K562 (cell line): ENCODE measurements around the gene TXN2.

Source experiments
- CSDE1 ChIP-seq, 2 experiments: fragments of 450-650 bp; IDR thresholded peaks; 2 replicates each; pipeline ENCODE4 v1.6.1; 2016; ENCODE audit warnings: mild to moderate bottlenecking in 1 of 2
- CTCF ChIP-seq, 3 experiments: IDR thresholded peaks in 2 of 3; conservative IDR thresholded peaks in 1 of 3; 2 replicates each; pipeline ENCODE4 v1.5.1; 2011 to 2012; ENCODE audit warnings: low read length in 3 of 3, mild to moderate bottlenecking in 3 of 3, control low read depth in 2 of 3, improper control_type of control experiment in 1 of 3, inconsistent platforms in 1 of 3, low read depth in 1 of 3, mixed read lengths in 1 of 3, moderate library complexity in 1 of 3; ENCODE audit not compliant: insufficient read depth in 2 of 3
- EP300 ChIP-seq: IDR thresholded peaks from 2 replicates; pipeline ENCODE4 v1.6.1; 2012; ENCODE audit warnings: low read length, improper control_type of control experiment
- ERF ChIP-seq: fragments of 450-650 bp; formaldehyde crosslinking; IDR thresholded peaks from 2 replicates; pipeline ENCODE4 v1.4.0; 2020; ENCODE audit warnings: mild to moderate bottlenecking, mixed read lengths
- FIP1L1 ChIP-seq: fragments of 200-400 bp; formaldehyde crosslinking; IDR thresholded peaks from 2 replicates; pipeline ENCODE4 v1.6.1; 2018; ENCODE audit warnings: mild to moderate bottlenecking, low read depth, low read length; ENCODE audit not compliant: poor library complexity, severe bottlenecking
- HDAC6 ChIP-seq: IDR thresholded peaks from 2 replicates; pipeline ENCODE4 v1.6.1; 2012; ENCODE audit warnings: low read depth, mild to moderate bottlenecking, control low read depth, inconsistent platforms, low read length, moderate library complexity
- PHB ChIP-seq: fragments of 250-450 bp; sonication (Bioruptor Pico); IDR thresholded peaks from 2 replicates; pipeline ENCODE4 v1.5.0; 2021
- POLR2A ChIP-seq: fragments of 450-650 bp; conservative IDR thresholded peaks from 2 replicates; pipeline ENCODE4 v1.6.1; 2016
- SLC30A9 ChIP-seq: fragments of 250-450 bp; sonication (Bioruptor Pico); IDR thresholded peaks from 2 replicates; pipeline ENCODE4 v1.8.0; 2022; ENCODE audit warnings: mild to moderate bottlenecking, moderate library complexity
- TRIM28 ChIP-seq: fragments of 450-650 bp; IDR thresholded peaks from 2 replicates; pipeline ENCODE4 v1.6.1; 2017
- TF ChIP-seq, protein P1 (sequence below), 2 experiments: fragments of 450-650 bp in 1 of 2; sonication (generic) in 1 of 2; formaldehyde crosslinking in 1 of 2; IDR thresholded peaks in 1 of 2; conservative IDR thresholded peaks in 1 of 2; 2 replicates each; pipeline versions ENCODE4 v1.6.1 to v1.8.1; 2016 to 2023; ENCODE audit warnings: mild to moderate bottlenecking in 2 of 2, moderate library complexity in 2 of 2, inconsistent platforms in 1 of 2, missing genetic modification reagents in 1 of 2
- TF ChIP-seq, protein P2 (sequence below): sonication (generic); formaldehyde crosslinking; IDR thresholded peaks from 2 replicates; pipeline ENCODE4 v1.8.1; 2022; ENCODE audit warnings: missing genetic modification reagents
- TF ChIP-seq, protein P3 (sequence below), 2 experiments: fragments of 450-650 bp; formaldehyde crosslinking in 1 of 2; IDR thresholded peaks; 2 replicates each; pipeline versions ENCODE4 v1.4.0 to v1.6.1; 2014 to 2020; ENCODE audit warnings: mild to moderate bottlenecking in 2 of 2, borderline replicate concordance in 1 of 2, low read depth in 1 of 2
- TF ChIP-seq, protein P4 (sequence below): fragments of 450-650 bp; IDR thresholded peaks from 2 replicates; pipeline ENCODE4 v1.6.1; 2016; ENCODE audit warnings: antibody characterized with exemption

DNA sequence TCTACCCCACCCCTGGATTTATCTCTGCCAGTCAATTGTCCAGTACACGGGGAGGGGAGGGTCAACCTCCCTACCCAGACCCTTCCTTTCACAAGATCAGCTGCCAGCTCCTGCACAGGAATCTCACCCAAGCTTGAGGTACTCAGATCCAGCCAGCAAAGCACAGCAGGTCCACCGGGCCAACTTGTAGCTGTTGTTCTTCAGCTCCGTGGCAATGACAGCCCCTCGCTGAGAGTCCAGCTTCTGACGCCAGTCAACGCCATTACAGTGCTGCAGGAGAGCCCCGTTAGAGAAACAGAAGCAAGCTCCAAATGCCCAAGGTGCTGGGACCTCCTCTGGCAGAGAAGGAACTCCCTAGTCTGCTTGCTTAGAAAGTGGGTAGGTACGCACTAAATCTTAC is 30.9 kb upstream of the TXN2 start:
- no peak for TF ChIP-seq EP300
- TF ChIP-seq POLR2A = no peak
- TF ChIP-seq, protein P1, sequence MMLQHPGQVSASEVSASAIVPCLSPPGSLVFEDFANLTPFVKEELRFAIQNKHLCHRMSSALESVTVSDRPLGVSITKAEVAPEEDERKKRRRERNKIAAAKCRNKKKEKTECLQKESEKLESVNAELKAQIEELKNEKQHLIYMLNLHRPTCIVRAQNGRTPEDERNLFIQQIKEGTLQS (IDR thresholded peaks at IDR 0.05) = no peak
- TF ChIP-seq, protein P1 (CRISPR knock-in tag; conservative IDR thresholded peaks at IDR 0.05) = no peak
- TF ChIP-seq PHB = no peak
- TF ChIP-seq, protein P2, sequence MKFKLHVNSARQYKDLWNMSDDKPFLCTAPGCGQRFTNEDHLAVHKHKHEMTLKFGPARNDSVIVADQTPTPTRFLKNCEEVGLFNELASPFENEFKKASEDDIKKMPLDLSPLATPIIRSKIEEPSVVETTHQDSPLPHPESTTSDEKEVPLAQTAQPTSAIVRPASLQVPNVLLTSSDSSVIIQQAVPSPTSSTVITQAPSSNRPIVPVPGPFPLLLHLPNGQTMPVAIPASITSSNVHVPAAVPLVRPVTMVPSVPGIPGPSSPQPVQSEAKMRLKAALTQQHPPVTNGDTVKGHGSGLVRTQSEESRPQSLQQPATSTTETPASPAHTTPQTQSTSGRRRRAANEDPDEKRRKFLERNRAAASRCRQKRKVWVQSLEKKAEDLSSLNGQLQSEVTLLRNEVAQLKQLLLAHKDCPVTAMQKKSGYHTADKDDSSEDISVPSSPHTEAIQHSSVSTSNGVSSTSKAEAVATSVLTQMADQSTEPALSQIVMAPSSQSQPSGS = no peak
- TF ChIP-seq SLC30A9 (CRISPR knock-in tag) = no peak
- TF ChIP-seq, protein P3, sequence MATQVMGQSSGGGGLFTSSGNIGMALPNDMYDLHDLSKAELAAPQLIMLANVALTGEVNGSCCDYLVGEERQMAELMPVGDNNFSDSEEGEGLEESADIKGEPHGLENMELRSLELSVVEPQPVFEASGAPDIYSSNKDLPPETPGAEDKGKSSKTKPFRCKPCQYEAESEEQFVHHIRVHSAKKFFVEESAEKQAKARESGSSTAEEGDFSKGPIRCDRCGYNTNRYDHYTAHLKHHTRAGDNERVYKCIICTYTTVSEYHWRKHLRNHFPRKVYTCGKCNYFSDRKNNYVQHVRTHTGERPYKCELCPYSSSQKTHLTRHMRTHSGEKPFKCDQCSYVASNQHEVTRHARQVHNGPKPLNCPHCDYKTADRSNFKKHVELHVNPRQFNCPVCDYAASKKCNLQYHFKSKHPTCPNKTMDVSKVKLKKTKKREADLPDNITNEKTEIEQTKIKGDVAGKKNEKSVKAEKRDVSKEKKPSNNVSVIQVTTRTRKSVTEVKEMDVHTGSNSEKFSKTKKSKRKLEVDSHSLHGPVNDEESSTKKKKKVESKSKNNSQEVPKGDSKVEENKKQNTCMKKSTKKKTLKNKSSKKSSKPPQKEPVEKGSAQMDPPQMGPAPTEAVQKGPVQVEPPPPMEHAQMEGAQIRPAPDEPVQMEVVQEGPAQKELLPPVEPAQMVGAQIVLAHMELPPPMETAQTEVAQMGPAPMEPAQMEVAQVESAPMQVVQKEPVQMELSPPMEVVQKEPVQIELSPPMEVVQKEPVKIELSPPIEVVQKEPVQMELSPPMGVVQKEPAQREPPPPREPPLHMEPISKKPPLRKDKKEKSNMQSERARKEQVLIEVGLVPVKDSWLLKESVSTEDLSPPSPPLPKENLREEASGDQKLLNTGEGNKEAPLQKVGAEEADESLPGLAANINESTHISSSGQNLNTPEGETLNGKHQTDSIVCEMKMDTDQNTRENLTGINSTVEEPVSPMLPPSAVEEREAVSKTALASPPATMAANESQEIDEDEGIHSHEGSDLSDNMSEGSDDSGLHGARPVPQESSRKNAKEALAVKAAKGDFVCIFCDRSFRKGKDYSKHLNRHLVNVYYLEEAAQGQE (IDR thresholded peaks at IDR 0.05; ENCODE audit: borderline replicate concordance) = no peak
- TF ChIP-seq, protein P3 (CRISPR knock-in tag; IDR thresholded peaks at IDR 0.05; ENCODE audit: low read depth) = no peak
- no peak for TF ChIP-seq CTCF (IDR thresholded peaks at IDR 0.05 in 2 of 3, conservative IDR thresholded peaks at IDR 0.05 in 1 of 3; ENCODE audit: insufficient read depth in 2 of 3, low read depth in 1 of 3, low read length in 3 of 3)
- no peak for TF ChIP-seq ERF
- TF ChIP-seq FIP1L1 = no peak
- TF ChIP-seq CSDE1 (IDR thresholded peaks at IDR 0.05) = no peak
- no peak for TF ChIP-seq TRIM28
- no peak for TF ChIP-seq HDAC6
- TF ChIP-seq, protein P4, sequence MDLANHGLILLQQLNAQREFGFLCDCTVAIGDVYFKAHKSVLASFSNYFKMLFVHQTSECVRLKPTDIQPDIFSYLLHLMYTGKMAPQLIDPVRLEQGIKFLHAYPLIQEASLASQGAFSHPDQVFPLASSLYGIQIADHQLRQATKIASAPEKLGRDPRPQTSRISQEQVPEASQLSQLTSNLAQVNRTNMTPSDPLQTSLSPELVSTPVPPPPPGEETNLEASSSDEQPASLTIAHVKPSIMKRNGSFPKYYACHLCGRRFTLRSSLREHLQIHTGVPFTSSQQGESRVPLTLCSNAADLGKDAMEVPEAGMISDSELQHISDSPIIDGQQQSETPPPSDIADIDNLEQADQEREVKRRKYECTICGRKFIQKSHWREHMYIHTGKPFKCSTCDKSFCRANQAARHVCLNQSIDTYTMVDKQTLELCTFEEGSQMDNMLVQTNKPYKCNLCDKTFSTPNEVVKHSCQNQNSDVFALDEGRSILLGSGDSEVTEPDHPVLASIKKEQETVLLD = no peak
